ENCODE results near the gene PCSK6.
"Not testable (repeated sequence)": the region's sequence is repeated elsewhere in the genome, so short reads cannot be mapped to it uniquely, and the experiment has no call there.

- not testable (repeated sequence) for TF ChIP-seq CTBP1 (IDR thresholded peaks at IDR 0.05; ENCODE audit: borderline replicate concordance); ELF4 (IDR thresholded peaks at IDR 0.05)
Measured at GRCh38 chr15:101375006-101375405, 114.5 kb downstream of the PCSK6 start.
